Fibroblast of pulmonary artery (primary cell): ENCODE results near the gene ADAMTS2.

Experiments
- DNase-seq: peaks from one replicate; pipeline ENCODE4 v3.0.0-alpha.2; 2010; ENCODE audit warnings: low read depth
- H3K4me3 ChIP-seq: replicated peaks from 2 replicates; pipeline ENCODE4 v1.5.1; 2011; ENCODE audit warnings: low read depth, mild to moderate bottlenecking, control low read depth, low read length, moderate library complexity
- TF ChIP-seq, protein P1 (sequence below): IDR thresholded peaks from 2 replicates; pipeline ENCODE4 v1.5.1; 2011; ENCODE audit warnings: mild to moderate bottlenecking, control low read depth, low read length, inconsistent platforms; ENCODE audit errors: missing control alignments

Gene ADAMTS2

DNA sequence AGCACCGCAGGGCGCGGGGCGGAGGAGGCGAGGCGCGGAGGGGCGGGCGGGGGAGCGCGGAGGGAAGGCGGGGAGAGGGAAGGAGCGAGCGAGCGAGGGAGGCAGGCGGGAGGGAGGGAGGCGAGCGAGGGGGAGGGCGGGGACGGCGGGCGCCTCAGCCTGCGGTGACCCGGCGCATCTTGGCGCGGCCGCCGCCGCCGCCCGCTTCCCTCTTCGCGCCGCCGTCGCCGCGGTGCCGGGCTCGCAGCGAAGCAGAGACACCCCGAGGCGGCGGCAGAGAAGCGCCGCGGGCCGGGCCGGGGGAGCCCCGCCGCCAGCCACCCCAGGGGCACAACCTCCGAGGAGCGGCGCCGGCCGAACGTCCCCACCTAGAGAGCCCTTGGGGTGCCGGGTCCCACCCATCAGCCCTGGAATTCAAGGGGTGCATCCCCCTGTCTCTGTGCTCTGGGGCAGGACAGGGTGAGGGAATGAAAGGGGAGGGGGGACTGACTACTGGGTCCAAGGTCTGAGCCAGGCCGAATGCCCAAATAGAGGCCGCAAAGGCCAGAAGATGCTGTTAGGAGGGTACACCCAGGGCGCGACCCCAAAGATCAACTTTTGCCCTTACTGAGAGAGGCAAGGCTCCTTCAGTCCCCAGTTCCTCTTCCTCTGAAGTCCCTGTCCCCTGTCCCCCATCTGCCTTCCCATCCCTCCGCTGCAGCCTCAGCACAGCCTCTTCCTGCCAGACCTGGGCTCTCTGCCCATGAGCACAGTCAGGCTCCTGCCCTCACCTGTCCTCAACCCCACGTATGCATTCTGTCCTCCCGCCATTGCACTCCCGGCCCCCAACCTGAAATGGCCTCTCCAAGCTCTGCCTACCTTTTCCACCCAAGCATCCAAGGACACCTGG is at the start of gene ADAMTS2:
Gene ADAMTS2 (minus strand): TSS at position 29 of the 889 bp plus-strand sequence. CDS start 133 bp downstream, outside the sequence.
- DNase-seq: peak; percentile 62
- TF ChIP-seq, protein P1, sequence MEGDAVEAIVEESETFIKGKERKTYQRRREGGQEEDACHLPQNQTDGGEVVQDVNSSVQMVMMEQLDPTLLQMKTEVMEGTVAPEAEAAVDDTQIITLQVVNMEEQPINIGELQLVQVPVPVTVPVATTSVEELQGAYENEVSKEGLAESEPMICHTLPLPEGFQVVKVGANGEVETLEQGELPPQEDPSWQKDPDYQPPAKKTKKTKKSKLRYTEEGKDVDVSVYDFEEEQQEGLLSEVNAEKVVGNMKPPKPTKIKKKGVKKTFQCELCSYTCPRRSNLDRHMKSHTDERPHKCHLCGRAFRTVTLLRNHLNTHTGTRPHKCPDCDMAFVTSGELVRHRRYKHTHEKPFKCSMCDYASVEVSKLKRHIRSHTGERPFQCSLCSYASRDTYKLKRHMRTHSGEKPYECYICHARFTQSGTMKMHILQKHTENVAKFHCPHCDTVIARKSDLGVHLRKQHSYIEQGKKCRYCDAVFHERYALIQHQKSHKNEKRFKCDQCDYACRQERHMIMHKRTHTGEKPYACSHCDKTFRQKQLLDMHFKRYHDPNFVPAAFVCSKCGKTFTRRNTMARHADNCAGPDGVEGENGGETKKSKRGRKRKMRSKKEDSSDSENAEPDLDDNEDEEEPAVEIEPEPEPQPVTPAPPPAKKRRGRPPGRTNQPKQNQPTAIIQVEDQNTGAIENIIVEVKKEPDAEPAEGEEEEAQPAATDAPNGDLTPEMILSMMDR: no peak
- H3K4me3 ChIP-seq: peak within 1 kb of the TSS; percentile 86

DNA sequence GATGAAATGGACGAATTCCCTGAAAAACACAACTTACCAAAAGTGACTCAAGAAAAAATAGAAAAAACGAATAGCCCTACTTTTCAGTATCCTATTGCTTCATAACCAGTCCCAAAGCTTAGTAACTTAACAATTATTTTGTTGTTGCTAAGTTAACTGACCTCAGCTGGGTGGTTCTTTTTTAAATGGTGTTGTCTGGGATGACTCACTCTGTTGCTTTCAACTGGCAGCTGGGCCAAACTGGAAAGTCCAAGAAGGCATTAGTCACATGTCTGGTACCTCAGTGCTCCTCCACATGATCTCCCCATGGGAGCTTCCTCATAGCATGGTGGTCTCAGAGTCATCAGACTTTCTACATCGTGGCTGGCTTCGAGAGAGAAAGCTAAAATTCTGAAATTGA is 47.8 kb upstream of the ADAMTS2 start:
- peak; percentile 78 for DNase-seq
- TF ChIP-seq, protein P1: no peak
- no peak overlapping the region for H3K4me3 ChIP-seq

DNA sequence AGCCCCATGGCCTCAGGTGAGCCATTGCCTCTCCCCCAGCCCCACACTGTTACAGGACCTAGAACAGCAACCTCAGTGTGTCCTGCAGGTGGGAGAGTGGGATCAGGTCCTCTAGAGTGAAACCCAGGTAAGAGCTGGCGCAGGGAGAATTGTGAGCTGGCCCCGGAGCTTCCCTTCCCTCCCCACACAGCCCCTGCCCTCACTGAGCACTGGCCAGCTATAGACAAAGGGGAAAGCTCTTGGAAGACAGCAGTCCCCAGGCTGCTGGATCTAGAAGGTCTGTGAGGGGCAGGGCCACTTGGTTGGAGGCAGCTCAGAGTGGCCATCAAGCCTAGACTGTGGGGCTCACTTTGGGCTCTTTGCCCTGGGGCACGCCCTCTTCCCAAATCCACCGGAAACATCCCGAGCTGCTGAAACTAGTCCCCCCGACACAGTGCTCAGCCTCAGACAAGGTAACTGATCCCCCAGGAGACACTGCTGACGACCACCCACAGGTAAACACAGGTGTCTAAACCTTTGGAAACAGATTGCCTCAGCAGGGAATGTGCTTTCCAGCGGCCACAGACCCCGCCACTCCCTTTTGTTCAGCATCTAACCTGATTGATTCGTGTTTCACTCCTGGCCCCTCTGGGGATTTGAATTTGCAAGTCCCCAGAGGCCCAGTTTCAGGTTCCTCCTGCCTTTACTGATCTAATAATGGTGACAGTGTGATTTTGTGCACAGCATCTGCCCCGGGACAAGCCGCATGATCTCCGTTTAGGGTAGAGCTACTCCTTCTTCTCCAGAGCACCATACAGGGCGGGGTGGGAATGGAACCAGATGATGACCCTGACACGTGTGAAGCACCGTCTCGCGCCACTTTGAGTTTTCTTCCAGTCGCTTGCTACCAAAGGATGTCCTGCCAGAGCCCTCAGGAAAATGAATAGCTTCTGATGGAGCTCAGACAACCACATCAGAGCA is 42.2 kb upstream of the ADAMTS2 start:
- no peak for DNase-seq

DNA sequence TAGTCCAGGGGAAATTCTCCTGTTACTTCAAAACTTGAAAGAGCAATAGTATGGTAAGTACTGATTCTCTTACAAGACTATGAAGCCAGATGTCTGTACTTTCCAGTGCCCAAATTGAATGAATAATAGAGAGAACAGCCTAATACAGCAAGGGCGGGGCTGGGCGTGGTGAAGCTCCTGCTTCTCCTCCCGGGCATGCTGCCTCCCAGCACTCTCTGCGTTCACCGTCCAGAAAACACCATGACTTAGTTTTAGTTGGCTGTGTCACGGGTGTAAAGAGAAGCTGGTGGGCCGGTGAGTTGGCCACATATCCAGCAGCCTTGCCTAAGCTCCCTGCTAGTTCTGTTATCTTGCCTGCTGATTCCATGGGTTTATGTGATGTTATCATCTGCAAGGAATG is 40.7 kb upstream of the ADAMTS2 start:
- TF ChIP-seq, protein P1: no peak
- no peak overlapping the region for H3K4me3 ChIP-seq
- no peak for DNase-seq

More for the DNA sequence above, 42.2 kb upstream of the ADAMTS2 start:
- no peak overlapping the region for H3K4me3 ChIP-seq
- TF ChIP-seq, protein P1: no peak

DNA sequence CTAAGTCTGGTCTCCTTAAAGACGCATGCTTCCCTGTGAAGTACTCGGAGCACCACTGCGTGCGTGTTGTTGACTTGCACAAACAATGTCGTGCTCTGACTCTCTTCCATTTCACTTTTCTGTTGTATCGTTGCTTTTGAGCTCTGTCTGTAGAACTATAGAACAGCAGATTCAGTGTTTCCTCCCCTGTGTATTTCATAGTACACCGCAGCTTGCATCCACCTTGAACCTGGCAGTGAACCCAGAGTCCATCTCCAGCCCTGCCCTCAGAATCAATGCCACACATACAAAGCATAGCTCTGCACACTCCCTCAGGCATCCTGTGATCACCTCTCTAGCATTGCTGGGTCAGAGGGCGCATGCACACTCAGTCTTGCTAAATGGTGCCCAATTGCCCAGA is 37.2 kb upstream of the ADAMTS2 start:
- TF ChIP-seq, protein P1: no peak
- no peak overlapping the region for H3K4me3 ChIP-seq
- no peak for DNase-seq

DNA sequence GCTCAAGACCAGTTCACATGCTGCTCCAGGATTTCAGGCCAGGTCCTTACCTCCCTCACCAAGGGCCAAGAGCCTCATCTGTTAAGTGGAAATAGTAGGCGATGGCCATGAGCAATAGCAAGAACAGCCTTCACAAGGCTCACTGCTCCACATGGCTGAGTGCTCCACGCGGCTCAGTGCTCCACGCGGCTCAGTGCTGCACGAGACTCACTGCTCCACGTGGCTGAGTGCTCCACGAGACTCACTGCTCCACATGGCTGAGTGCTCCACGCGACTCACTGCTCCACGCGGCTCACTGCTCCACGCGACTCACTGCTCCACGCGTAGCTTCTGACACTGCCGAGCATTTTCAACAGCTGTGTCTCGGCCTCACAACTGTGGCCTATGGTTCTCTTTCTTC is 36.4 kb upstream of the ADAMTS2 start:
- DNase-seq: no peak
- TF ChIP-seq, protein P1: no peak
- H3K4me3 ChIP-seq: no peak overlapping the region
